GM21786 (cell line): ENCODE data around the gene CETN2.
"Not testable (repeated sequence)": the region's sequence is repeated elsewhere in the genome, so short reads cannot be mapped to it uniquely, and the experiment has no call there.

Experiments used
- ATAC-seq: cut with Tn5 transposase; IDR thresholded peaks from one replicate; pipeline ENCODE4 v1.9.1; 2021; ENCODE audit not compliant: unreplicated experiment

The CETN2 gene

GRCh38 chrX:152830312-152831305, at the start of gene CETN2, which contains the start of gene NSDHL:
TSS of gene CETN2 (minus strand) at chrX:152830757. CDS start at chrX:152830710, 47 bp downstream.
TSS of gene NSDHL (plus strand) at chrX:152831063. CDS start at chrX:152846325, 15,262 bp downstream.
- ATAC-seq = peak; percentile 97

GRCh38 chrX:152878976-152879755, 48.6 kb upstream of the CETN2 start:
- no peak for ATAC-seq

- ATAC-seq = no peak
These were observed 46.6 kb upstream of the CETN2 start for GRCh38 chrX:152876931-152877840.

- no peak for ATAC-seq
These were observed 42.8 kb upstream of the CETN2 start for GRCh38 chrX:152873361-152873760.

- ATAC-seq = no peak
These were observed 42.0 kb upstream of the CETN2 start for GRCh38 chrX:152872522-152872921.

- ATAC-seq = no peak
These were observed 40.7 kb upstream of the CETN2 start for GRCh38 chrX:152871260-152871659.

GRCh38 chrX:152869972-152870371, 39.4 kb upstream of the CETN2 start:
- ATAC-seq = no peak

GRCh38 chrX:152866386-152866785, 35.8 kb upstream of the CETN2 start:
- no peak for ATAC-seq

GRCh38 chrX:152865232-152865920, 34.8 kb upstream of the CETN2 start:
- no peak for ATAC-seq

GRCh38 chrX:152861826-152862225, 31.3 kb upstream of the CETN2 start:
- ATAC-seq = no peak

- no peak for ATAC-seq
These were observed 30.6 kb upstream of the CETN2 start for GRCh38 chrX:152861116-152861515.

GRCh38 chrX:152853986-152854385, 23.4 kb upstream of the CETN2 start:
- no peak for ATAC-seq

GRCh38 chrX:152850465-152850864, 19.9 kb upstream of the CETN2 start:
- ATAC-seq = no peak

GRCh38 chrX:152847281-152847680, 16.7 kb upstream of the CETN2 start:
- no peak for ATAC-seq

GRCh38 chrX:152845618-152846240, 15.2 kb upstream of the CETN2 start:
- ATAC-seq = no peak

GRCh38 chrX:152844256-152844655, 13.7 kb upstream of the CETN2 start:
- no peak for ATAC-seq

GRCh38 chrX:152843852-152844251, 13.3 kb upstream of the CETN2 start:
- no peak for ATAC-seq

- ATAC-seq = no peak
These were observed 12.3 kb upstream of the CETN2 start for GRCh38 chrX:152842772-152843338.

- ATAC-seq = not testable (repeated sequence)
These were observed 4.9 kb upstream of the CETN2 start for GRCh38 chrX:152835470-152835869.
